ENCODE data around the gene NDST1.

NDST1 gene

GRCh38 chr5:150589862-150590601, 82.1 kb downstream of the NDST1 start:
- Histone ChIP-seq H3K4me1 (ENCODE audit: control insufficient read depth, insufficient read depth, low read length) (peaks cover 38% of the 10 kb centered on the region), H3K9me3 (ENCODE audit: control insufficient read depth in 2 of 2, low read length in 2 of 2) (no peaks in the 10 kb centered on the region), H3K27me3 (ENCODE audit: control insufficient read depth in 1 of 2, insufficient read depth in 2 of 2, low read length in 2 of 2) (no peaks in the 10 kb centered on the region), H3K4me3 (ENCODE audit: low read length in 2 of 2) (no peak overlapping the region), H3K36me3 (ENCODE audit: control insufficient read depth in 2 of 2, insufficient read depth in 2 of 2, low read length in 2 of 2) (no peaks in the 10 kb centered on the region), H3K9ac (ENCODE audit: low read length in 2 of 2) (no peak overlapping the region), H3K27ac (ENCODE audit: low read length) (peak overlapping the region; percentile 37)

- Histone ChIP-seq H3K4me1 (ENCODE audit: control insufficient read depth, insufficient read depth, low read length) (peaks cover 41% of the 10 kb centered on the region), H3K27ac (ENCODE audit: low read length) (peak overlapping the region; percentile 37), H3K27me3 (ENCODE audit: control insufficient read depth in 1 of 2, insufficient read depth in 2 of 2, low read length in 2 of 2) (no peaks in the 10 kb centered on the region), H3K9me3 (ENCODE audit: control insufficient read depth in 2 of 2, low read length in 2 of 2) (no peaks in the 10 kb centered on the region), H3K4me3 (ENCODE audit: low read length in 2 of 2) (no peak overlapping the region), H3K9ac (ENCODE audit: low read length in 2 of 2) (no peak overlapping the region), H3K36me3 (ENCODE audit: control insufficient read depth in 2 of 2, insufficient read depth in 2 of 2, low read length in 2 of 2) (no peaks in the 10 kb centered on the region)
Observed at GRCh38 chr5:150590979-150591695, 83.2 kb downstream of the NDST1 start.

DNA sequence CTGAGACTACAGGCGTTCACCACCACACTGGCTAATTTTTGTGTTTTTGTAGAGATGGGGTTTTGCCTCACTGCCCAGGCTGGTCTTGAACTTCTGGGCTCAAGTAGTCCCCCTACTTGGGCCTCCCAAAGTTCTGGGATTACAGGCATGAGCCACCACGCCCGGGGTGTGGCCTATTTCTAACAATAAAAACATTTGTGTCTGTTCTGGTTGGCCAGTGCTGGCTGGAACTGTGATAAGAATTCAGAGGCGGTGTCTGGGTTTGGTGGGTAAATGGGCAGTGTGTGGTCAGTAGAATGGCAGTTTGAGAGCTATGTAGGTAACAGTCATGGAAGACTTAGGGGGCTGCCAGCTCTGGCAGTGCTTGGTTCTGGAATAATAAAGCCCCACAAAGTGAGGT, 85.7 kb downstream of the NDST1 start:
- Histone ChIP-seq H3K9me3 (ENCODE audit: control insufficient read depth in 2 of 2, low read length in 2 of 2) (no peaks in the 10 kb centered on the region), H3K9ac (ENCODE audit: low read length in 2 of 2) (no peak overlapping the region), H3K4me1 (ENCODE audit: control insufficient read depth, insufficient read depth, low read length) (peaks cover 50% of the 10 kb centered on the region), H3K36me3 (ENCODE audit: control insufficient read depth in 2 of 2, insufficient read depth in 2 of 2, low read length in 2 of 2) (no peaks in the 10 kb centered on the region), H3K27ac (ENCODE audit: low read length) (no peak overlapping the region), H3K27me3 (ENCODE audit: control insufficient read depth in 1 of 2, insufficient read depth in 2 of 2, low read length in 2 of 2) (no peaks in the 10 kb centered on the region), H3K4me3 (ENCODE audit: low read length in 2 of 2) (no peak overlapping the region)

GRCh38 chr5:150593996-150594395, 86.1 kb downstream of the NDST1 start:
- Histone ChIP-seq H3K27me3 (ENCODE audit: control insufficient read depth in 1 of 2, insufficient read depth in 2 of 2, low read length in 2 of 2) (no peaks in the 10 kb centered on the region), H3K4me3 (ENCODE audit: low read length in 2 of 2) (no peak overlapping the region), H3K9ac (ENCODE audit: low read length in 2 of 2) (no peak overlapping the region), H3K9me3 (ENCODE audit: control insufficient read depth in 2 of 2, low read length in 2 of 2) (no peaks in the 10 kb centered on the region), H3K36me3 (ENCODE audit: control insufficient read depth in 2 of 2, insufficient read depth in 2 of 2, low read length in 2 of 2) (no peaks in the 10 kb centered on the region), H3K4me1 (ENCODE audit: control insufficient read depth, insufficient read depth, low read length) (peaks cover 50% of the 10 kb centered on the region), H3K27ac (ENCODE audit: low read length) (no peak overlapping the region)

DNA sequence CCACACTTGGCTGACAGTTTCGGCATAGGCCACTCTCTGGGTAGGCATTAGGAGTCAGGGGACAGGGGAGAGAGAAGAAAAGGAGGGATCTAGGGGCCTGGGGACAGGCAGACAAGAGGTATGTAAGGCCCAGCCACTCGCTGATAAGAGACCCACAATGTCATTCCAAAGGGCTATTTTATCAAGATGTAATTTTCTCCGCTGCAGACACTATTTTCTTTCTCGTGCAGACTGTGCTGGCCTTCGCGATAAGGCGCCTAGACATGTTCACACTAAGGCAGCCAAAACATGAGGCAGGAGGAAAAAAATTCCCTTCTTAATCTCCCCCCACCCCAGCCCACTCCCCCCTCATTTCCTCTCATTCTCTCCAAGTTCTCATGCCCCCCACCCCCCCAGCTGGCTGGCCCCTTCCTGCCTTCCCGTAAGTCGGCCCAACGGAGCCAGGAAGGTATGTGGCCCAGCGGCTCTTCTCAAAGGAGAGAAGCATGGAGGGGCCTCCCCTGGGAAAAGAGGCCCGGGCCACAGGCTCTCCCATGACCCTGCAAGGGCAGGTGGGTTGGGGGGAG, 87.6 kb downstream of the NDST1 start:
- H3K27ac ChIP-seq (ENCODE audit: low read length) = no peak overlapping the region
- H3K9me3 ChIP-seq (ENCODE audit: control insufficient read depth in 2 of 2, low read length in 2 of 2) = no peaks in the 10 kb centered on the region

DNA sequence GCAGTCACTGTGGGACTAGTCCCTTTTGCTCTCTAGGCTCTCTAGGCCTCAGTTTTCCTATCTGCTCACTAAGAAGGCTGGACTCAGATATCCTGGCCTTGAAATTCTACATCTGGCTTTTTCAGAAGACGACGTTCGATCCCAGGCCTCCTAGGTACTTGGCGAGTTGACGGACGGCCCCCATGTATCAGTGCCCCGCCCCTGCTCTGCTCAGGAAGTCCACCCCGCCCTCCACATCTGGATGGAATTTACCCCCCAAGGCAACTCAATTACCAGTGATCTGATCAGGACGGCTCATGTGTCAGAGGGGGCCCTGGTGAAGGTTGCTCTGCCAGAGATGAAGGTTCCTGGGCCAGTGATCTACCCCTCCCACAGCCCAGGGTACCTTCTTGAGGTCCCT, 88.4 kb downstream of the NDST1 start:
- no peak overlapping the region for H3K27ac ChIP-seq (ENCODE audit: low read length)
- peaks cover 46% of the 10 kb centered on the region for H3K4me1 ChIP-seq (ENCODE audit: control insufficient read depth, insufficient read depth, low read length)

More for the DNA sequence above, 87.6 kb downstream of the NDST1 start:
- Histone ChIP-seq H3K4me3 (ENCODE audit: low read length in 2 of 2) (no peak overlapping the region), H3K36me3 (ENCODE audit: control insufficient read depth in 2 of 2, insufficient read depth in 2 of 2, low read length in 2 of 2) (no peaks in the 10 kb centered on the region), H3K4me1 (ENCODE audit: control insufficient read depth, insufficient read depth, low read length) (peaks cover 50% of the 10 kb centered on the region), H3K9ac (ENCODE audit: low read length in 2 of 2) (no peak overlapping the region), H3K27me3 (ENCODE audit: control insufficient read depth in 1 of 2, insufficient read depth in 2 of 2, low read length in 2 of 2) (no peaks in the 10 kb centered on the region)

GRCh38 chr5:150596826-150597225, 88.9 kb downstream of the NDST1 start:
- Histone ChIP-seq H3K9me3 (ENCODE audit: control insufficient read depth in 2 of 2, low read length in 2 of 2) (no peaks in the 10 kb centered on the region), H3K36me3 (ENCODE audit: control insufficient read depth in 2 of 2, insufficient read depth in 2 of 2, low read length in 2 of 2) (no peaks in the 10 kb centered on the region), H3K27ac (ENCODE audit: low read length) (no peak overlapping the region), H3K9ac (ENCODE audit: low read length in 2 of 2) (no peak overlapping the region), H3K4me3 (ENCODE audit: low read length in 2 of 2) (no peak overlapping the region), H3K27me3 (ENCODE audit: control insufficient read depth in 1 of 2, insufficient read depth in 2 of 2, low read length in 2 of 2) (no peaks in the 10 kb centered on the region), H3K4me1 (ENCODE audit: control insufficient read depth, insufficient read depth, low read length) (peaks cover 44% of the 10 kb centered on the region)

More for the DNA sequence above, 88.4 kb downstream of the NDST1 start:
- no peak overlapping the region for H3K4me3 ChIP-seq (ENCODE audit: low read length in 2 of 2)
- no peaks in the 10 kb centered on the region for H3K9me3 ChIP-seq (ENCODE audit: control insufficient read depth in 2 of 2, low read length in 2 of 2)
- H3K9ac ChIP-seq (ENCODE audit: low read length in 2 of 2) = no peak overlapping the region
- H3K36me3 ChIP-seq (ENCODE audit: control insufficient read depth in 2 of 2, insufficient read depth in 2 of 2, low read length in 2 of 2) = no peaks in the 10 kb centered on the region
- no peaks in the 10 kb centered on the region for H3K27me3 ChIP-seq (ENCODE audit: control insufficient read depth in 1 of 2, insufficient read depth in 2 of 2, low read length in 2 of 2)

GRCh38 chr5:150598006-150598405, 90.1 kb downstream of the NDST1 start:
- no peaks in the 10 kb centered on the region for H3K27me3 ChIP-seq (ENCODE audit: control insufficient read depth in 1 of 2, insufficient read depth in 2 of 2, low read length in 2 of 2)
- no peaks in the 10 kb centered on the region for H3K9me3 ChIP-seq (ENCODE audit: control insufficient read depth in 2 of 2, low read length in 2 of 2)
- no peaks in the 10 kb centered on the region for H3K36me3 ChIP-seq (ENCODE audit: control insufficient read depth in 2 of 2, insufficient read depth in 2 of 2, low read length in 2 of 2)
- H3K4me1 ChIP-seq (ENCODE audit: control insufficient read depth, insufficient read depth, low read length) = peaks cover 43% of the 10 kb centered on the region
- H3K4me3 ChIP-seq (ENCODE audit: low read length in 2 of 2) = peak overlapping the region in 1 of 2 donors; percentile 40
- H3K9ac ChIP-seq (ENCODE audit: low read length in 2 of 2) = peak overlapping the region; percentile 40 to 51
- no peak overlapping the region for H3K27ac ChIP-seq (ENCODE audit: low read length)

GRCh38 chr5:150598821-150599273, 90.9 kb downstream of the NDST1 start:
- H3K27me3 ChIP-seq (ENCODE audit: control insufficient read depth in 1 of 2, insufficient read depth in 2 of 2, low read length in 2 of 2) = no peaks in the 10 kb centered on the region
- no peak overlapping the region for H3K4me3 ChIP-seq (ENCODE audit: low read length in 2 of 2)
- H3K9me3 ChIP-seq (ENCODE audit: control insufficient read depth in 2 of 2, low read length in 2 of 2) = no peaks in the 10 kb centered on the region
- H3K27ac ChIP-seq (ENCODE audit: low read length) = no peak overlapping the region
- H3K9ac ChIP-seq (ENCODE audit: low read length in 2 of 2) = no peak overlapping the region
- peaks cover 41% of the 10 kb centered on the region for H3K4me1 ChIP-seq (ENCODE audit: control insufficient read depth, insufficient read depth, low read length)
- H3K36me3 ChIP-seq (ENCODE audit: control insufficient read depth in 2 of 2, insufficient read depth in 2 of 2, low read length in 2 of 2) = no peaks in the 10 kb centered on the region

- no peak overlapping the region for H3K4me3 ChIP-seq (ENCODE audit: low read length in 2 of 2)
- no peaks in the 10 kb centered on the region for H3K27me3 ChIP-seq (ENCODE audit: control insufficient read depth in 1 of 2, insufficient read depth in 2 of 2, low read length in 2 of 2)
- peak overlapping the region; percentile 46 for H3K27ac ChIP-seq (ENCODE audit: low read length)
- H3K9me3 ChIP-seq (ENCODE audit: control insufficient read depth in 2 of 2, low read length in 2 of 2) = no peaks in the 10 kb centered on the region
- H3K36me3 ChIP-seq (ENCODE audit: control insufficient read depth in 2 of 2, insufficient read depth in 2 of 2, low read length in 2 of 2) = no peaks in the 10 kb centered on the region
- no peak overlapping the region for H3K9ac ChIP-seq (ENCODE audit: low read length in 2 of 2)
- peaks cover 37% of the 10 kb centered on the region for H3K4me1 ChIP-seq (ENCODE audit: control insufficient read depth, insufficient read depth, low read length)
Observed at GRCh38 chr5:150599281-150599680, 91.3 kb downstream of the NDST1 start.

Data from stomach smooth muscle (tissue), 2 donors.